ENCODE measurements around the gene NUP205.

- TF ChIP-seq ZNF883 (CRISPR knock-in tag; IDR thresholded peaks at IDR 0.05; ENCODE audit: not compliant biosample characterization): no peak
- TF ChIP-seq ZNF749 (CRISPR knock-in tag; IDR thresholded peaks at IDR 0.05; ENCODE audit: borderline replicate concordance): no peak
- TF ChIP-seq POLR2AphosphoS5 (IDR thresholded peaks at IDR 0.05; ENCODE audit: low read depth, low read length): no peak
- TF ChIP-seq CTCF (CRISPR knock-in tag; IDR thresholded peaks at IDR 0.05): no peak
- TF ChIP-seq NR0B2 (CRISPR knock-in tag; IDR thresholded peaks at IDR 0.05): no peak
- no peak for TF ChIP-seq U2AF1 (optimal IDR thresholded peaks at IDR 0.05; ENCODE audit: low read depth, low read length)
- TF ChIP-seq LRRFIP1 (CRISPR knock-in tag; conservative IDR thresholded peaks at IDR 0.05): no peak
- no peak for TF ChIP-seq POLR2AphosphoS2 (IDR thresholded peaks at IDR 0.05; ENCODE audit: low read depth, low read length)
- no peak for TF ChIP-seq IRX3 (CRISPR knock-in tag; IDR thresholded peaks at IDR 0.05; ENCODE audit: borderline replicate concordance, low read depth)
- no peak for TF ChIP-seq POLR2A (IDR thresholded peaks at IDR 0.05; ENCODE audit: insufficient read depth in 1 of 2, low read depth in 2 of 2, low read length in 2 of 2)
- TF ChIP-seq MTF2 (CRISPR knock-in tag; IDR thresholded peaks at IDR 0.05; ENCODE audit: borderline replicate concordance): no peak
- no peak for TF ChIP-seq ZBTB33 (CRISPR knock-in tag; IDR thresholded peaks at IDR 0.05)
Measured at GRCh38 chr7:135514856-135515255, 42.9 kb upstream of the NUP205 start.

Data from HepG2 (cell line).